ENCODE data around the gene OVAAL. TPM values are rescaled to one million over a fixed set of nuclear protein-coding genes. Genes with fewer than 3 reads are reported as not detected.

The OVAAL gene
- total and polyA plus RNA-seq, 10 of the 15 experiments (the other 5 are each of a cell fraction or from before 2014, with no cell fraction given), result 0.04 to 0.33 (median 0.06) TPM; not detected in 7

- 56% methylated on average over 5 of the region's 5 CpGs for WGBS (ENCODE audit: insufficient coverage, insufficient replicate concordance, low lambda C conversion rate, missing lambda C conversion rate)
- Histone ChIP-seq H3K4me3 (no peak overlapping the region), H3K79me2 (ENCODE audit: control insufficient read depth, insufficient read depth, low read length) (no peaks in the 10 kb centered on the region), H4K20me1 (ENCODE audit: control insufficient read depth, insufficient read depth) (no peaks in the 10 kb centered on the region), H3K4me2 (ENCODE audit: control insufficient read depth, insufficient read depth) (no peak overlapping the region), H2AFZ (ENCODE audit: control insufficient read depth, low read depth, low read length) (no peak overlapping the region), H3K27me3 (replicated peaks in 1 of 2; ENCODE audit: control insufficient read depth in 2 of 2, insufficient read depth in 2 of 2, low read length in 1 of 2) (no peaks in the 10 kb centered on the region), H3K4me1 (ENCODE audit: control insufficient read depth, insufficient read depth, low read length) (no peaks in the 10 kb centered on the region), H3K27ac (ENCODE audit: control insufficient read depth, insufficient read depth) (no peak overlapping the region), H3K36me3 (ENCODE audit: control insufficient read depth in 2 of 2, insufficient read depth in 2 of 2, low read length in 1 of 2) (no peaks in the 10 kb centered on the region), H3K9me3 (replicated peaks; ENCODE audit: control insufficient read depth, insufficient read depth, low read length) (no peaks in the 10 kb centered on the region), H3K9ac (ENCODE audit: control insufficient read depth, insufficient read depth, low read length) (no peak overlapping the region)
- POLR2A ChIA-PET, result no interaction called here
- no peak for DNase-seq (ENCODE audit: low read depth, low spot score)
- TF ChIP-seq YY1 (IDR thresholded peaks at IDR 0.05; ENCODE audit: low read depth, low read length) (no peak), RELB (IDR thresholded peaks at IDR 0.05; ENCODE audit: low read depth) (no peak)
- CTCF ChIA-PET, result interaction anchor here (0.8 kb wide), 1 partner anchor 16 kb away, joined by 3 read pairs; no protein-coding TSS in a partner anchor
- in situ Hi-C loops (cut with MboI), result no loop called here
- RAD21 ChIA-PET (ENCODE audit: unreplicated experiment), result no interaction called here
- SMC1A ChIA-PET (ENCODE audit: uncharacterized antibody, unreplicated experiment), result no interaction called here
- no TSS peak for BruUV-seq (replicated peaks)
- intact Hi-C loops (cut with micrococcal nuclease; ENCODE audit: unreplicated experiment), result no loop called here
- no peak for FAIRE-seq
- no peak for ATAC-seq
Observed at GRCh38 chr1:180614730-180615129, 56.0 kb downstream of the OVAAL start.

- H3K79me2 ChIP-seq (ENCODE audit: control insufficient read depth, insufficient read depth, low read length), result no peaks in the 10 kb centered on the region
- no peaks in the 10 kb centered on the region for H3K36me3 ChIP-seq (ENCODE audit: control insufficient read depth in 2 of 2, insufficient read depth in 2 of 2, low read length in 1 of 2)
- no peaks in the 10 kb centered on the region for H3K27me3 ChIP-seq (replicated peaks in 1 of 2; ENCODE audit: control insufficient read depth in 2 of 2, insufficient read depth in 2 of 2, low read length in 1 of 2)
- intact Hi-C loops (cut with micrococcal nuclease; ENCODE audit: unreplicated experiment), result no loop called here
- no peaks in the 10 kb centered on the region for H3K9me3 ChIP-seq (replicated peaks; ENCODE audit: control insufficient read depth, insufficient read depth, low read length)
- no peak for FAIRE-seq
- no TSS peak for BruUV-seq (replicated peaks)
- H3K4me3 ChIP-seq, result no peak overlapping the region
- no peak overlapping the region for H3K27ac ChIP-seq (ENCODE audit: control insufficient read depth, insufficient read depth)
- H2AFZ ChIP-seq (ENCODE audit: control insufficient read depth, low read depth, low read length), result no peak overlapping the region
- CTCF ChIA-PET, result no interaction called here
- TF ChIP-seq RFX5 (IDR thresholded peaks at IDR 0.05; ENCODE audit: low read depth, low read length) (no peak), CEBPB (IDR thresholded peaks at IDR 0.05; ENCODE audit: borderline replicate concordance in 1 of 2, low read depth in 2 of 2, low read length in 2 of 2) (no peak), ESRRA (IDR thresholded peaks at IDR 0.05; ENCODE audit: low read length) (no peak), JUNB (IDR thresholded peaks at IDR 0.05) (no peak), IKZF2 (IDR thresholded peaks at IDR 0.05) (no peak), ETV6 (conservative IDR thresholded peaks at IDR 0.05 in 1 of 2, IDR thresholded peaks at IDR 0.05 in 1 of 2; ENCODE audit: borderline replicate concordance in 1 of 2, low read depth in 1 of 2) (no peak), RELA (IDR thresholded peaks at IDR 0.05; ENCODE audit: borderline replicate concordance, partially characterized antibody) (no peak)
- TF ChIP-seq, protein P1, sequence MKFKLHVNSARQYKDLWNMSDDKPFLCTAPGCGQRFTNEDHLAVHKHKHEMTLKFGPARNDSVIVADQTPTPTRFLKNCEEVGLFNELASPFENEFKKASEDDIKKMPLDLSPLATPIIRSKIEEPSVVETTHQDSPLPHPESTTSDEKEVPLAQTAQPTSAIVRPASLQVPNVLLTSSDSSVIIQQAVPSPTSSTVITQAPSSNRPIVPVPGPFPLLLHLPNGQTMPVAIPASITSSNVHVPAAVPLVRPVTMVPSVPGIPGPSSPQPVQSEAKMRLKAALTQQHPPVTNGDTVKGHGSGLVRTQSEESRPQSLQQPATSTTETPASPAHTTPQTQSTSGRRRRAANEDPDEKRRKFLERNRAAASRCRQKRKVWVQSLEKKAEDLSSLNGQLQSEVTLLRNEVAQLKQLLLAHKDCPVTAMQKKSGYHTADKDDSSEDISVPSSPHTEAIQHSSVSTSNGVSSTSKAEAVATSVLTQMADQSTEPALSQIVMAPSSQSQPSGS (IDR thresholded peaks at IDR 0.05; ENCODE audit: low read length), result no peak
- H3K4me1 ChIP-seq (ENCODE audit: control insufficient read depth, insufficient read depth, low read length), result no peaks in the 10 kb centered on the region
- DNase-seq (ENCODE audit: low read depth, low spot score), result no peak
- no peaks in the 10 kb centered on the region for H4K20me1 ChIP-seq (ENCODE audit: control insufficient read depth, insufficient read depth)
- no peak overlapping the region for H3K4me2 ChIP-seq (ENCODE audit: control insufficient read depth, insufficient read depth)
- ATAC-seq, result no peak
- SMC1A ChIA-PET (ENCODE audit: uncharacterized antibody, unreplicated experiment), result interaction anchor here (1.2 kb wide), 1 partner anchor 31 kb away, joined by 4 read pairs; no protein-coding TSS in a partner anchor
- RAD21 ChIA-PET (ENCODE audit: unreplicated experiment), result no interaction called here
- 50% methylated on average over 8 of the region's 8 CpGs for WGBS (ENCODE audit: insufficient coverage, insufficient replicate concordance, low lambda C conversion rate, missing lambda C conversion rate)
- POLR2A ChIA-PET, result no interaction called here
- in situ Hi-C loops (cut with MboI), result no loop called here
- H3K9ac ChIP-seq (ENCODE audit: control insufficient read depth, insufficient read depth, low read length), result no peak overlapping the region
Observed at GRCh38 chr1:180615493-180616290, 56.9 kb downstream of the OVAAL start.
